NCI-H2227 (cell line): ENCODE measurements around the gene CNIH1.
"Not testable (repeated sequence)": the region's sequence is repeated elsewhere in the genome, so short reads cannot be mapped to it uniquely, and the experiment has no call there.

Experiments
- DNase-seq: peaks from one replicate; lab custom pipeline; 2025; ENCODE audit not compliant: unreplicated experiment; lab: John Stamatoyannopoulos, UW

CNIH1 gene

DNA sequence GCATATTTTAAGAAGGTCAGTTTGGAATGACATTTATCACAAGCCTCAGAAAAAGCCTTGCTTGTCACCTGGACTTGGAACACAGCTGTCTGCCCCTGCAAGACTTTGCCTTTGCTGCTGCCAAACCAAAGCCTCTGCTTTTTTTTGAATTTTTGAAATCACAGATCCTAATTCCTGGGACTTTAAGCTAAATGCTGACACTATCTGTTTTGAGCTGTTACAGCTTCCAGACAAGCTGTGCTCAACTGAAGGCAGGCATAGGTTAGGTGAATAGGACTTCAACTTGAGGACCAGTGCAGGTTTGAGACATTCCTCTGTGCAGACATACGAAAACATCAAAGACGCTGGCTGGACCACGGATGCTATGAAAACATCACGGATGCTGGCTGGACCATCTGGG lies 55.6 kb downstream of the CNIH1 start:
- DNase-seq, result no peak

DNA sequence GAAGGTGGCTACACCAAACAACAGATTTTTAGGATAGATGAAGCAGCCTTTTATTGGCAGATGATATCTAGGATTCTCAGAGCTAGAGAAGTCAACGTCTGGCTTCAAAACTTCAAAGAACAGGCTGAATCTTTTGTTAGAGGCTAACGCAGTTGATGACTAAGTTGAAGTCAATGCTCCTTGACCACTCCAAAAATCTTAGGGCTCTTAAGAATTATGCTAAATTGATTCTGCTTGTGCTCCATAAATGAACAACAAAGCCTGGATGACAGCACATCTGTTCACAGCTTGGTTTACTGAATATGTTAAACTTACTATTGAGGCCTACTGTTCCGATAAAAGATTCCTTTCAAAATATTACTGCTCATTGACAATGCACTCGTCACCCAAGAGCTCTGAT lies 57.3 kb downstream of the CNIH1 start:
- DNase-seq, result no peak

DNA sequence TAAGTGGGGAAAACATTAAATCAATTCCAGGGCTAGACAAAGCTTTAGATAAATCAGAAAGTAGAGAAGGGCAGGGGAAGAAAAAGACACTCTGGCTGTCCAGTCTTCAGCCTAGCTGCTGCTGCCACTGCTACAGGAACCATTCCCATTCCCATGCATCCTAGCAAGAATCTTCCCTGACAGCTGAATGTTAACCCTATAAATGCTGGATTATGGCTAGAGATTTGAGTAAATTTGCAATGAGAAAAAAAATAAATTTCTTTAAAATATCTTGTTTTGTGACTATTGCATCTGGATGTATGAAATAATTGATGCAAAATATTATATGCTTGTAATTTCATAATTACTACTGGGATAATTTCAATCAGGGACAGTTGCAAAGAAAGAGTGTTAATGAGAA lies 59.4 kb downstream of the CNIH1 start:
- DNase-seq, result peak; percentile 25

DNA sequence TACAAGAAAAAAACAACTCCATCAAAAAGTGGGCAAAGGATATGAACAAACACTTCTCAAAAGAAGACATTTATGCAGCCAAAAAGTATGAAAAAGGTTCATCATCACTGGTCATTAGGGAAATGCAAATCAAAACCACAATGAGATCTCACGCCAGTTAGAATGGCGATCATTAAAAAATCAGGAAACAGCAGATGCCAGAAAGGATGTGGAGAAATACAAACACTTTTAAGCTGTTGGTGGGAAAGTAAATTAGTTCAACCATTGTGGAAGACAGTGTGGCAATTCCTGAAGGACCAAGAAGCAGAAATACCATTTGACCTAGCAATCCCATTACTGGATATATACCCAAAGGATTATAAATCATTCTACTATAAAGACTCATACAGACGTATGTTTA lies 60.6 kb downstream of the CNIH1 start:
- not testable (repeated sequence) for DNase-seq

DNA sequence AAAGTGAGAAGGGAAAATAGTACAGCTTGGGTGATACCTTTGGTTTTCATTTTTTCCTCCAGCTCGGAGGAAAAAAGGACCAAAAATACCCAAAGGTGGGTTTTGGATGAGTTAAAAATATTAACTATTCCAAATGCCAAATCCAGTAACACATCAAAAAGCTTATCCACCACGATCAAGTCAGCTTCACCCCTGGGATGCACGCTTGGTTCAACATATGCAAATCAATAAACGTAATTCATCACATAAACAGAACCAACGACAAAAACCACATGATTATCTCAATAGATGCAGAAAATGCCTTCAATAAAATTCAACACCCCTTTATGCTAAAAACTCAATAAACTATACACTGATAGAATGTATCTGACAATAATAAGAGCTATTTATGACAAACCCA lies 62.3 kb downstream of the CNIH1 start:
- DNase-seq, result not testable (repeated sequence)

DNA sequence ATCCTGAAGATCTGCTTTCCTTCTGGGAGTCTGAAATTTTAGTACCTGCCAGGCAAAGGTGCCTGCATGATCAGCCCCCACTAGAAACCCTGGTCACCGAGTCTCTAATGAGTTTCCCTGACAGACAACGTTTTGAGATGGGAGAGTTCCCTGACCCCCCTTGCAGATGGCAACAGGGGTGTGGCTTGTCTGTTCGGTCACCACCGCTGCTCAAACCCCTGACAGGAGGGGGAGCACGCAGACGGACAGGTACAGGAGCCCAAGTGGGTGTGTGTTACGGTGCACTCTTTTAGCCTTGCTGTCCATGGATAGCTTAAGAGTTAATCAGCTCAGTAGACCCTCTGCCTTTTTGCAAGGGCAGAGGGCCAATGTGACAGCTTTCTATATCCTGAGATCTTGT lies 63.7 kb downstream of the CNIH1 start:
- DNase-seq, result no peak

DNA sequence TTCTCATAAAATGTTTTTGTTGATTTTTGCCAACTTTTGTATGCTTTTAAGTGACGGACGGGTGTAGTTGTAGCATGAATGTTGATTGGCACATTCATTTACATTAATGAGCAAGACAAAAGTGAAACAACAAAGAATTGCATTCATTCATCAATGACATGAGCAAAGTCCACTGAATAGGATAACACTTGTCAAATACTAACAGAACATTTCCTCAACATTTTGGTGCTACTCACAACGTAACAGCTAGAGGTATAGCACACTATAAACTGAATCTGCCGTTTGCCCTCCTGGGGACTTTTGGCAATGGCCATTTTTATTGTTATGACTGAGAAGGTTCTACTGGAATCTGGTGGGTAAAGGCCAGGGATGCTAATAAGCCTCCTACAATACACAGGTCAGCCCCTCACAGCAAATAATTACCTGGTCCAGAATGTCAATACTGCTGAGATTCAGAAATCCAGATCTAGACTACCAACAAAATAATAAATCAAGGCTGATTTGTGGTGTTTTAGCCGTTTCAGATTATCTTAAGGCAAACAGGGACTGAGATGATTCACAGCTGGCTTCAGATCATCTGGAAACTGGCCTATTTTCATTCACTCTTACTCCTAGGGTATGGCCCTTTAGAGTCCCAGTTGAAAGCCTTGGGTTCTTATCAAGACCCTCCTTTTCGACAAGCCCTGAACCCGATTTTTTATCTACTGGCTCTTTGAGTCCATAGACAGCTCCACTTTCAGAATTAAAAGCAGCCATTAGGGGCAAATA lies 66.9 kb downstream of the CNIH1 start:
- peak; percentile 7 for DNase-seq
